ENCODE measurements around the gene RYK.

DNA sequence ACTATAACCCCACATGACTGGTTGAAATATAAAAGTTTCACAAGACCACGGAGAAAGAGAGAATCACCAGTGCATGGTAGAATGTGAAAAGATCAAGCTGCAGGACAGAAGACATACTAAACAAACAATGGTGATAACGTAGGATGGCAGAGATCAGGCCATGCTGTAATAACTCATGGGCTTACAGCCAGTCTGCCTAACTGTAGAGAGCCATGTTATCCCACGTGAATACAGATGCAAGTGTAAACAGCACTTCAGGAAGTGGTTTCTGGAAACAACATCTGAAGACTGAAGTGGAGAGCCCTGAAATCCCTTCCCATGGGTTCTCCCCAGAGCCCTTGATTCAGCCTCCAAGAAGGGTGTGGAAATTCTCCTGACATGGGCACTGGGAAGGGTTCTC is 117.7 kb downstream of the RYK start:
- TF ChIP-seq, protein P1, sequence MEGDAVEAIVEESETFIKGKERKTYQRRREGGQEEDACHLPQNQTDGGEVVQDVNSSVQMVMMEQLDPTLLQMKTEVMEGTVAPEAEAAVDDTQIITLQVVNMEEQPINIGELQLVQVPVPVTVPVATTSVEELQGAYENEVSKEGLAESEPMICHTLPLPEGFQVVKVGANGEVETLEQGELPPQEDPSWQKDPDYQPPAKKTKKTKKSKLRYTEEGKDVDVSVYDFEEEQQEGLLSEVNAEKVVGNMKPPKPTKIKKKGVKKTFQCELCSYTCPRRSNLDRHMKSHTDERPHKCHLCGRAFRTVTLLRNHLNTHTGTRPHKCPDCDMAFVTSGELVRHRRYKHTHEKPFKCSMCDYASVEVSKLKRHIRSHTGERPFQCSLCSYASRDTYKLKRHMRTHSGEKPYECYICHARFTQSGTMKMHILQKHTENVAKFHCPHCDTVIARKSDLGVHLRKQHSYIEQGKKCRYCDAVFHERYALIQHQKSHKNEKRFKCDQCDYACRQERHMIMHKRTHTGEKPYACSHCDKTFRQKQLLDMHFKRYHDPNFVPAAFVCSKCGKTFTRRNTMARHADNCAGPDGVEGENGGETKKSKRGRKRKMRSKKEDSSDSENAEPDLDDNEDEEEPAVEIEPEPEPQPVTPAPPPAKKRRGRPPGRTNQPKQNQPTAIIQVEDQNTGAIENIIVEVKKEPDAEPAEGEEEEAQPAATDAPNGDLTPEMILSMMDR (IDR thresholded peaks at IDR 0.05; ENCODE audit: low read depth, low read length, poor library complexity, severe bottlenecking): no peak
- TF ChIP-seq EZH2phosphoT487 (IDR thresholded peaks at IDR 0.05; ENCODE audit: borderline replicate concordance, low read length): no peak
